ENCODE results near the gene EMC1. TPM values are rescaled to one million over a fixed set of nuclear protein-coding genes. Genes with fewer than 3 reads are reported as not detected.
A peak's percentile ranks its signal among the peaks of the same experiment; 100 is the strongest.

Gene EMC1
- total RNA-seq, 4 donors from 2014 or later = 18.7 to 38.0 (median 34.7) TPM

DNA sequence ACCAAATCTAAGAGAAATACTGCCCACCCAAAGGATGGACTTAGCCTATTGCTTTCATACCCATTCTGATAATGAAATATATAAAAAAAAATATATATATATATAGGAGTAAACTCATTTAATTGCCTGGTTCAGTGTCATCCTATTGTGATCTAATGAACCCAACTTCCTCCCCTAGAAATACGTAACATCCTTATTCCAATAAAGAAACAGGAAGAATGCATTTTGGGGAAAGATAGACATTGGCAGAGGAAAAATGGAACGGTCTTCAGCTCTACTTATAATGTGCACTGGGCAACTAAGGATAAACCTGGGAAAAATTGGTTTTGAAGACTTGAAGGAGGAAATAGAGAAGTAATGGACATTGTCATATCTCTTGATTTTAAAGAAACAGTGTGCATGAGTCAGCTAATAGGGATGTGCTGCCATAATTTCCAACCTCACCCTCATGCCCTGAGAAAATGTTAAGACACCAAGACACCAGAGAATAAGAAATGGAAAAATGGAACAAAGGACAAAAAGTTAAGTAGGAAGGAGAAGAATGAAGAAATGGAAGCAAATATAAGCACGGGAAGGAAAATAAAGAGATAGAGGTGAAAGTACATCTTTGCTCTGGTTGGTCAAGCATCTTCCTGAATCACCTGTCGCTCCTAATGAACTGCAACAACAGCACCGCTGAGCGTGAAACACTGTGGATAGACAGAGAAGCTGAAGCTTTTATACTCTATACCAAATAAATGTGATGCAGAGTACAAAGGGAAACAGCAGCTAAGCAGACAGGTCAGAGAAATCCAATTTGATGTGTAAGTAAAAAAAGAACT, 46.7 kb downstream of the EMC1 start:
- Histone ChIP-seq H3K36me3 (peaks cover 0 to 20% (median 0%) of the 10 kb centered on the region in 3 donors), H3K27me3 (no peaks in the 10 kb centered on the region), H3K9me3 (no peaks in the 10 kb centered on the region), H3K4me3 (no peak overlapping the region), H3K27ac (peak overlapping the region; percentile 13 to 98 (median 46)), H3K4me1 (peaks cover 5 to 81% (median 65%) of the 10 kb centered on the region in 3 donors)
- DNase-seq = no peak
- intact Hi-C loops (cut with DNase I) = no loop called here
- WGBS, 2 donors = 83 to 84% methylated on average over 6 of the region's 6 CpGs
- TF ChIP-seq, protein P1, sequence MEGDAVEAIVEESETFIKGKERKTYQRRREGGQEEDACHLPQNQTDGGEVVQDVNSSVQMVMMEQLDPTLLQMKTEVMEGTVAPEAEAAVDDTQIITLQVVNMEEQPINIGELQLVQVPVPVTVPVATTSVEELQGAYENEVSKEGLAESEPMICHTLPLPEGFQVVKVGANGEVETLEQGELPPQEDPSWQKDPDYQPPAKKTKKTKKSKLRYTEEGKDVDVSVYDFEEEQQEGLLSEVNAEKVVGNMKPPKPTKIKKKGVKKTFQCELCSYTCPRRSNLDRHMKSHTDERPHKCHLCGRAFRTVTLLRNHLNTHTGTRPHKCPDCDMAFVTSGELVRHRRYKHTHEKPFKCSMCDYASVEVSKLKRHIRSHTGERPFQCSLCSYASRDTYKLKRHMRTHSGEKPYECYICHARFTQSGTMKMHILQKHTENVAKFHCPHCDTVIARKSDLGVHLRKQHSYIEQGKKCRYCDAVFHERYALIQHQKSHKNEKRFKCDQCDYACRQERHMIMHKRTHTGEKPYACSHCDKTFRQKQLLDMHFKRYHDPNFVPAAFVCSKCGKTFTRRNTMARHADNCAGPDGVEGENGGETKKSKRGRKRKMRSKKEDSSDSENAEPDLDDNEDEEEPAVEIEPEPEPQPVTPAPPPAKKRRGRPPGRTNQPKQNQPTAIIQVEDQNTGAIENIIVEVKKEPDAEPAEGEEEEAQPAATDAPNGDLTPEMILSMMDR (IDR thresholded peaks at IDR 0.05) = no peak
- no peak for TF ChIP-seq POLR2A (IDR thresholded peaks at IDR 0.05)

DNA sequence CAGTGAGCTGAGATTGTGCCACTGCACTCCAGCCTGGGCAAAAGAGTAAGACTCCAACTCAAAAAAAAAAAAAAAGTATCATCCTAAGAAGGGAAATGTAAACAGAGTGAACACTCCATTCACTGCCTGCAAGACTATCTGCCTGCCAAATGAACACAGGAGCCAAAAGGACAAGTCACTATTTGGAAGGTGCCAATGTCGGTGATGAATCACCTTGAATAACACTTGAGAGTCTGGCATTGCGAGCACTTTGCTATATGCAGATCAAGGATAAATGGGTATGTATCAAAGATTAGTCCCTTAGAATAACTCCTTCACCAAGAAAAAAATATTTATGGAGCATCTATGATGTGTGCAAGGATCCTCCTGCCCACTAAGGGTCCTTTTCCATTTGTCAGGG, 47.9 kb downstream of the EMC1 start:
- Histone ChIP-seq H3K9me3 (no peaks in the 10 kb centered on the region), H3K4me3 (no peak overlapping the region), H3K4me1 (peaks cover 5 to 71% (median 59%) of the 10 kb centered on the region in 3 donors), H3K36me3 (peaks cover 0 to 32% (median 10%) of the 10 kb centered on the region in 3 donors), H3K27me3 (no peaks in the 10 kb centered on the region), H3K27ac (peak overlapping the region in 3 of 4 donors; percentile 13 to 98 (median 70))
- intact Hi-C loops (cut with DNase I) = no loop called here
- DNase-seq = no peak
- TF ChIP-seq POLR2A (IDR thresholded peaks at IDR 0.05) = no peak
- TF ChIP-seq, protein P1 (IDR thresholded peaks at IDR 0.05) = no peak
- 28 to 52% methylated on average over 2 of the region's 2 CpGs for WGBS, 2 donors

DNA sequence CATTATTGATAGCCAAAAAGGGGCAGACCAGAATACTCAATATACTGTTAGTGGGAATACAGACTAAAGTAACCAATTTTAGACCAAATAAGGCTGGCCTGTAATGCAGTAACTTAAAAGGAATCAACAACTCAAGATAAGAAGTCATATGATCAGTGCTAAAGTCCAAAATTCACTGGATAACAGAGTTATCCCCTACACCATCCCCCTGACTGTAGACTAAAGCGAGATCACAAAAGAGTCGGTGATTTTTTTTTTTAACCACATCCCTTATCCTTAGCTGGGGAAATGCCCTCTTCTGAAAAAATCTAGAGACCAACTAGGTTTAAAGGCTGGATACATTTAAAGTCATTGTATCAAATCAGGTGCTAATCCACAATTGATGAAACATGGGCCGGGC, 48.9 kb downstream of the EMC1 start:
- Histone ChIP-seq H3K4me1 (peaks cover 5 to 60% (median 52%) of the 10 kb centered on the region in 3 donors), H3K4me3 (no peak overlapping the region), H3K27ac (peak overlapping the region in 1 of 4 donors; percentile 70), H3K36me3 (peaks cover 4 to 42% (median 20%) of the 10 kb centered on the region in 3 donors), H3K27me3 (no peaks in the 10 kb centered on the region), H3K9me3 (no peaks in the 10 kb centered on the region)
- intact Hi-C loops (cut with DNase I) = no loop called here
- TF ChIP-seq POLR2A (IDR thresholded peaks at IDR 0.05) = no peak
- TF ChIP-seq, protein P1 (IDR thresholded peaks at IDR 0.05) = no peak
- 75 to 76% methylated on average over 3 of the region's 3 CpGs for WGBS, 2 donors
- DNase-seq = no peak

DNA sequence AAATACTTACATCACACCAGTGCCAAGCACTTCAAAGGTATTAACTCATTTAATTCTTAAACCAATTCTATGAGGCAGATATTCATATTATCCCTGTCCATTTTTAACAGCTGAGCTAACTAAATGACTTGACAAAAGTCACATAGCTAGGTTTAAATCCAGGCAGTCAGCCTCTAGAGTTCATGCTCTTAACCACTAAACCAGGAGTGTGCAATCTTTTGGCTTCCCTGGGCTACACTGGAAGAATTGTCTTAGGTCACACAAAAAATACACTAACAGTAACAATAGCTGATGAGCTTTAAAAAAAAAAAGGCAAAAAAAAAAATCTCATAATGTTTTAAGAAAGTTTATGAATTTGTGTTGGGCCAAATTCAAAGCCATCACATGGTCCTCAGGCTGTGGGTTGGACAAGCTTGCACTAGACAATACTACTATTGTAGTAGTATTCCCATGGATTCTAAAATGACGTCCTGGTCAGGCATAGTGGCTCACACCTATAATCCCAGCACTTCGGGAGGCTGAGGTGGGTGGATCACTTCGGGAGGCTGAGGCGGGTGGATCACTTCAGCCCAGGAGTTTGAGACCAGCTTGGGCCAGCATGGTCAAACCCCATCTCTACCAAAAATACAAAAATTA, 51.2 kb downstream of the EMC1 start:
- TF ChIP-seq POLR2A (IDR thresholded peaks at IDR 0.05) = no peak
- TF ChIP-seq, protein P1 (IDR thresholded peaks at IDR 0.05) = no peak
- no peak overlapping the region for H3K27ac ChIP-seq
- intact Hi-C loops (cut with DNase I) = no loop called here

More for the DNA sequence above, 51.2 kb downstream of the EMC1 start:
- H3K4me1 ChIP-seq = peaks cover 5 to 37% (median 32%) of the 10 kb centered on the region in 3 donors
- no peak for DNase-seq
- H3K9me3 ChIP-seq = no peaks in the 10 kb centered on the region
- 83 to 90% methylated on average over 4 of the region's 4 CpGs for WGBS, 2 donors
- H3K27me3 ChIP-seq = no peaks in the 10 kb centered on the region
- peaks cover 7 to 65% (median 31%) of the 10 kb centered on the region in 3 donors for H3K36me3 ChIP-seq
- no peak overlapping the region for H3K4me3 ChIP-seq
